Naive thymus-derived CD4-positive, alpha-beta T cell (primary cell): ENCODE data around the gene IFNAR2. TPM values are rescaled to one million over a fixed set of nuclear protein-coding genes. Genes with fewer than 3 reads are reported as not detected.

ENCODE experiments used
- ATAC-seq: fragments of 150-1000 bp; cut with Tn5 transposase; 2 replicates; pipeline ENCODE4 v1.10.0; 2021; ENCODE audit warnings: mild to moderate bottlenecking, moderate library complexity
- CTCF ChIA-PET: fragments of 350-600 bp; sonication (Branson Sonifier 250); formaldehyde crosslinking; loops from one replicate; lab custom pipeline; 2021; ENCODE audit warnings: antibody characterized with exemption; lab: Charles Lee
- POLR2A ChIA-PET: fragments of 350-600 bp; sonication (Branson Sonifier 250); formaldehyde crosslinking; loops from one replicate; lab custom pipeline; 2021; ENCODE audit warnings: antibody characterized with exemption, inconsistent platforms; lab: Charles Lee
- DNase-seq, 9 donors: peaks; one replicate each; pipeline versions ENCODE4 v3.0.0 to v3.0.0-alpha.2; 2020 to 2022; ENCODE audit warnings: mixed read lengths in 1 of 9
- H3K27ac ChIP-seq: one replicate; pipeline ENCODE4 v1.7.0; 2013; ENCODE audit warnings: mild to moderate bottlenecking, low read depth, low read length, moderate library complexity
- H3K27me3 ChIP-seq, 2 donors: one replicate each; pipeline ENCODE4 v1.7.0; 2013; ENCODE audit warnings: low read length in 2 of 2, mild to moderate bottlenecking in 2 of 2, moderate library complexity in 2 of 2; ENCODE audit not compliant: control insufficient read depth in 2 of 2, insufficient read depth in 2 of 2
- H3K36me3 ChIP-seq, 3 experiments: 1 replicate in 2 of 3; 2 replicates in 1 of 3; pipeline ENCODE4 v1.7.0; 2013; ENCODE audit warnings: low read length in 3 of 3, mild to moderate bottlenecking in 3 of 3, moderate library complexity in 1 of 3; ENCODE audit not compliant: insufficient read depth in 3 of 3, control insufficient read depth in 2 of 3
- H3K4me1 ChIP-seq, 2 donors: one replicate each; pipeline ENCODE4 v1.7.0; 2013; ENCODE audit warnings: low read length in 2 of 2, mild to moderate bottlenecking in 2 of 2, moderate library complexity in 1 of 2; ENCODE audit not compliant: control insufficient read depth in 2 of 2, insufficient read depth in 2 of 2
- H3K4me3 ChIP-seq: 2 replicates; pipeline ENCODE4 v1.7.0; 2013; ENCODE audit warnings: mild to moderate bottlenecking, low read length
- H3K9me3 ChIP-seq, 3 experiments: 1 replicate in 2 of 3; 2 replicates in 1 of 3; pipeline ENCODE4 v1.7.0; 2013; ENCODE audit warnings: low read length in 3 of 3; ENCODE audit not compliant: control insufficient read depth in 2 of 3
- H3K27ac Mint-ChIP-seq, 9 donors: one replicate each; pipeline ENCODE4 v1.8.0; 2020 to 2022; ENCODE audit warnings: mixed read lengths in 9 of 9, mild to moderate bottlenecking in 8 of 9, moderate library complexity in 5 of 9, inconsistent platforms in 2 of 9
- H3K27me3 Mint-ChIP-seq, 5 donors: one replicate each; pipeline ENCODE4 v1.8.0; 2021 to 2022; ENCODE audit warnings: mixed read lengths in 5 of 5, mild to moderate bottlenecking in 1 of 5
- H3K36me3 Mint-ChIP-seq, 5 donors: one replicate each; pipeline ENCODE4 v1.8.0; 2020 to 2022; ENCODE audit warnings: mixed read lengths in 5 of 5, mild to moderate bottlenecking in 3 of 5, inconsistent platforms in 1 of 5
- H3K4me1 Mint-ChIP-seq, 7 donors: one replicate each; pipeline ENCODE4 v1.8.0; 2020 to 2022; ENCODE audit warnings: mixed read lengths in 7 of 7, mild to moderate bottlenecking in 3 of 7, inconsistent platforms in 1 of 7
- H3K4me3 Mint-ChIP-seq, 10 donors: one replicate each; pipeline ENCODE4 v1.8.0; 2020 to 2022; ENCODE audit warnings: mild to moderate bottlenecking in 10 of 10, mixed read lengths in 10 of 10, moderate library complexity in 6 of 10, inconsistent platforms in 2 of 10
- H3K9me3 Mint-ChIP-seq, 11 donors: one replicate each; pipeline ENCODE4 v1.8.0; 2020 to 2022; ENCODE audit warnings: mixed read lengths in 11 of 11, mild to moderate bottlenecking in 4 of 11, inconsistent platforms in 1 of 11, moderate library complexity in 1 of 11
- intact Hi-C, 2 donors: fragments of 100-400 bp; cut with micrococcal nuclease; formaldehyde crosslinking; loops; one replicate each; pipeline ENCODE4 v1.15.1; 2023
- polyA plus RNA-seq, 2 donors: library from polyadenylated mRNA; unstranded; fragments of 300-500 nt; fragmentation: Illumina TruSeq; gene quantifications; one replicate each; pipeline ENCODE4 v1.2.3, GENCODE V29; 2021
- total RNA-seq, 6 experiments: library from RNA in 5 of 6; stranded (reverse) in 5 of 6; gene quantifications; 1 replicate in 5 of 6; 2 replicates in 1 of 6; pipeline ENCODE4 v1.2.3 and lab custom pipeline; 2021 to 2026

Gene IFNAR2
- 10 to 100 TPM; 44.9 to 85.8 (median 60.8) TPM for total RNA-seq
- polyA plus RNA-seq, result 10 to 100 TPM; 77.3 to 90.2 TPM
- total RNA-seq (lab: John Stamatoyannopoulos, UW), result 28.4 reads per million, percentile 58 among the genes with 10 or more reads in this experiment

- H3K9me3 ChIP-seq, result no peaks in the 10 kb centered on the region
- peak within 1 kb of the TSS; percentile 92 for H3K27ac ChIP-seq
- no peaks in the 10 kb centered on the region for H3K27me3 Mint-ChIP-seq
- ATAC-seq (peak; percentile 93), DNase-seq (peak; percentile 55 to 82 (median 68))
- peak within 1 kb of the TSS; percentile 83 for H3K4me3 ChIP-seq
- POLR2A ChIA-PET, result interaction anchor here (0.5 to 5.4 kb wide), 9 partner anchors 10 to 458 kb away, joined by 3 to 39 read pairs (median 5); partner anchors contain the start of genes IFNAR1, IL10RB and PAXBP1
- peak within 1 kb of the TSS; percentile 83 to 98 (median 90) for H3K27ac Mint-ChIP-seq
- peaks cover 0 to 11% (median 4%) of the 10 kb centered on the region in 3 experiments for H3K36me3 ChIP-seq
- peaks cover 35 to 59% (median 51%) of the 10 kb centered on the region in 7 donors for H3K4me1 Mint-ChIP-seq
- H3K9me3 Mint-ChIP-seq, result peaks cover 0 to 2% (median 0%) of the 10 kb centered on the region in 11 donors
- intact Hi-C loops, result loop anchor here (1.0 to 10.0 kb wide), 12 partner anchors 8 to 312 kb away; partner anchors contain the start of genes IFNAR1 (in 2 of the 2), GART (in 1 of the 2), IL10RB (in 1 of the 2) and SON (in 1 of the 2)
- H3K4me1 ChIP-seq, result peaks cover 22 to 40% of the 10 kb centered on the region in 2 donors
- peaks cover 0 to 23% (median 10%) of the 10 kb centered on the region in 5 donors for H3K36me3 Mint-ChIP-seq
- H3K4me3 Mint-ChIP-seq, result peak within 1 kb of the TSS; percentile 88 to 97 (median 92)
- CTCF ChIA-PET, result interaction anchor here (0.5 to 1.4 kb wide), 2 partner anchors 16 to 215 kb away, joined by 3 to 4 read pairs; no protein-coding TSS in a partner anchor
- H3K27me3 ChIP-seq, result no peaks in the 10 kb centered on the region
Measured at GRCh38 chr21:33229784-33230544, at the start of gene IFNAR2. Gene IFNAR2 (plus strand): TSS chr21:33229938. CDS start chr21:33241923, 11,985 bp downstream.

- intact Hi-C loops, result loop anchor here in 1 of 2 donors (1.0 kb wide), 1 partner anchor 11 kb away; no protein-coding TSS in a partner anchor
- POLR2A ChIA-PET, result interaction anchor here (0.5 to 3.1 kb wide), 8 partner anchors 9 to 414 kb away, joined by 3 to 15 read pairs (median 4); partner anchors contain the start of gene PAXBP1
- Mint-ChIP-seq H3K27me3 (peaks cover 0 to 21% (median 0%) of the 10 kb centered on the region in 5 donors), H3K9me3 (peaks cover 0 to 8% (median 0%) of the 10 kb centered on the region in 11 donors), H3K4me1 (peaks cover 27 to 70% (median 54%) of the 10 kb centered on the region in 7 donors), H3K36me3 (peaks cover 0 to 12% (median 3%) of the 10 kb centered on the region in 5 donors), H3K4me3 (peak overlapping the region; percentile 45 to 86 (median 70)), H3K27ac (peak overlapping the region; percentile 72 to 94 (median 90))
- peak; percentile 94 for ATAC-seq
- CTCF ChIA-PET, result interaction anchor here (0.8 to 2.9 kb wide), 8 partner anchors 11 to 349 kb away, joined by 3 to 23 read pairs (median 4); no protein-coding TSS in a partner anchor
- Histone ChIP-seq H3K36me3 (no peaks in the 10 kb centered on the region), H3K4me3 (peak overlapping the region; percentile 39), H3K4me1 (peaks cover 24 to 27% of the 10 kb centered on the region in 2 donors), H3K27ac (no peak overlapping the region), H3K9me3 (no peaks in the 10 kb centered on the region), H3K27me3 (no peaks in the 10 kb centered on the region)
- DNase-seq, result peak in 7 of 9 donors; percentile 40 to 75 (median 65)
Measured at GRCh38 chr21:33185852-33186251, 43.9 kb upstream of the IFNAR2 start.

DNA sequence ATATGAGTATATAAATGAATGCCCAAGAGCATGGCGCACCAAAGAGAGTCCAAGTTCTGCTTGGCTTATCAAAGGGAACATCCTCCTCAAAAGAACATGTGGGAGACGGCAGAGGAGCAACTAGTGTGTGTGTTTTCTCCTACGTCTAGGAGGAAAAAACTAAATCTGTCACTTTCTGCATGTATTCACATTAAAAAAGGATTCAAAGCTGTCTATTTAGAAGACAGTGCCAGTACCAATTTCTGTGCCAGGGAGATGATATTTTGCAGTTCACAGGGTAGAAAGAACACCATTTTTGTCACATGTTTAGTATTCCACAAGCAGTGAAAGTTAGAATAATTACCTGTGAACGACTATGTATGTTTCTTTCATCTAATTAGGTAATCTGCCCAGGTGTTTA, 42.5 kb upstream of the IFNAR2 start:
- ChIA-PET CTCF (interaction anchor here (1.2 to 1.7 kb wide), 2 partner anchors 60 to 175 kb away, joined by 3 to 4 read pairs; no protein-coding TSS in a partner anchor), POLR2A (interaction anchor here (1.2 to 3.1 kb wide), 2 partner anchors 9 to 174 kb away, joined by 4 to 15 read pairs; no protein-coding TSS in a partner anchor)
- Mint-ChIP-seq H3K9me3 (peaks cover 0 to 14% (median 0%) of the 10 kb centered on the region in 11 donors), H3K27ac (peak overlapping the region in 2 of 9 donors; percentile 46 to 49), H3K27me3 (peaks cover 0 to 28% (median 0%) of the 10 kb centered on the region in 5 donors), H3K4me3 (peak overlapping the region in 1 of 10 donors; percentile 43), H3K36me3 (peaks cover 0 to 13% (median 9%) of the 10 kb centered on the region in 5 donors), H3K4me1 (peaks cover 27 to 76% (median 61%) of the 10 kb centered on the region in 7 donors)
- H3K36me3 ChIP-seq, result no peaks in the 10 kb centered on the region
- H3K4me1 ChIP-seq, result peaks cover 24 to 27% of the 10 kb centered on the region in 2 donors
- no peak overlapping the region for H3K4me3 ChIP-seq
- no peak for DNase-seq
- ATAC-seq, result no peak
- no peak overlapping the region for H3K27ac ChIP-seq
- H3K9me3 ChIP-seq, result no peaks in the 10 kb centered on the region
- intact Hi-C loops, result no loop called here
- no peaks in the 10 kb centered on the region for H3K27me3 ChIP-seq

- H3K9me3 ChIP-seq, result no peaks in the 10 kb centered on the region
- ChIA-PET POLR2A (interaction anchor here (0.6 to 1.4 kb wide), 4 partner anchors 16 to 196 kb away, joined by 3 to 4 read pairs (median 3); no protein-coding TSS in a partner anchor), CTCF (interaction anchor here (1.3 kb wide), 1 partner anchor 249 kb away, joined by 4 read pairs; no protein-coding TSS in a partner anchor)
- intact Hi-C loops, result no loop called here
- no peaks in the 10 kb centered on the region for H3K27me3 ChIP-seq
- H3K36me3 ChIP-seq, result no peaks in the 10 kb centered on the region
- Mint-ChIP-seq H3K36me3 (peaks cover 0 to 13% (median 8%) of the 10 kb centered on the region in 5 donors), H3K27ac (peak overlapping the region in 6 of 9 donors; percentile 28 to 91 (median 87)), H3K4me1 (peaks cover 25 to 69% (median 51%) of the 10 kb centered on the region in 7 donors), H3K4me3 (peak overlapping the region in 5 of 10 donors; percentile 30 to 83 (median 64)), H3K27me3 (peaks cover 0 to 28% (median 0%) of the 10 kb centered on the region in 5 donors), H3K9me3 (peaks cover 0 to 14% (median 0%) of the 10 kb centered on the region in 11 donors)
- ATAC-seq (no peak), DNase-seq (no peak)
- H3K4me1 ChIP-seq, result peaks cover 24 to 27% of the 10 kb centered on the region in 2 donors
- no peak overlapping the region for H3K4me3 ChIP-seq
- H3K27ac ChIP-seq, result no peak overlapping the region
Measured at GRCh38 chr21:33189237-33189636, 40.5 kb upstream of the IFNAR2 start.

GRCh38 chr21:33189824-33190223, 39.9 kb upstream of the IFNAR2 start:
- DNase-seq (no peak), ATAC-seq (no peak)
- H3K9me3 ChIP-seq, result no peaks in the 10 kb centered on the region
- CTCF ChIA-PET, result interaction anchor here (0.8 to 1.3 kb wide), 2 partner anchors 250 to 254 kb away, joined by 3 to 4 read pairs; no protein-coding TSS in a partner anchor
- peaks cover 0 to 14% (median 0%) of the 10 kb centered on the region in 11 donors for H3K9me3 Mint-ChIP-seq
- peaks cover 0 to 29% (median 0%) of the 10 kb centered on the region in 5 donors for H3K27me3 Mint-ChIP-seq
- H3K27ac ChIP-seq, result peak overlapping the region; percentile 12
- peaks cover 20 to 25% of the 10 kb centered on the region in 2 donors for H3K4me1 ChIP-seq
- intact Hi-C loops, result no loop called here
- peaks cover 24 to 65% (median 47%) of the 10 kb centered on the region in 7 donors for H3K4me1 Mint-ChIP-seq
- no peaks in the 10 kb centered on the region for H3K27me3 ChIP-seq
- no peaks in the 10 kb centered on the region for H3K36me3 ChIP-seq
- H3K4me3 Mint-ChIP-seq, result peak overlapping the region in 9 of 10 donors; percentile 30 to 83 (median 65)
- no peak overlapping the region for H3K4me3 ChIP-seq
- peaks cover 0 to 13% (median 7%) of the 10 kb centered on the region in 5 donors for H3K36me3 Mint-ChIP-seq
- POLR2A ChIA-PET, result interaction anchor here (0.6 to 1.4 kb wide), 6 partner anchors 15 to 195 kb away, joined by 3 to 4 read pairs (median 3); no protein-coding TSS in a partner anchor
- H3K27ac Mint-ChIP-seq, result peak overlapping the region in 8 of 9 donors; percentile 28 to 91 (median 86)
